LNCaP clone FGC (cell line): Measurements from ENCODE around the gene CBLIF.
"Not testable (repeated sequence)": the region's sequence is repeated elsewhere in the genome, so short reads cannot be mapped to it uniquely, and the experiment has no call there.

Source experiments
- DNase-seq: peaks from one replicate; pipeline ENCODE4 v3.0.0-alpha.2; 2011; ENCODE audit warnings: low read depth
- H3K4me3 ChIP-seq: 2 replicates; pipeline ENCODE4 v1.5.1; 2011; ENCODE audit warnings: mild to moderate bottlenecking, low read depth, low read length, control low read depth
- CTCF ChIP-seq: IDR thresholded peaks from 2 replicates; pipeline ENCODE4 v1.5.1; 2012; ENCODE audit warnings: mild to moderate bottlenecking; ENCODE audit not compliant: control insufficient read depth, insufficient read depth; ENCODE audit errors: extremely low read depth

Gene CBLIF

GRCh38 chr11:59785818-59786217, 59.5 kb downstream of the CBLIF start:
- no peak for TF ChIP-seq CTCF
- no peak for DNase-seq
- H3K4me3 ChIP-seq, result no peak overlapping the region

- not testable (repeated sequence) for DNase-seq, H3K4me3 ChIP-seq
Measured at GRCh38 chr11:59784441-59784840, 60.9 kb downstream of the CBLIF start.

GRCh38 chr11:59783632-59784090, 61.6 kb downstream of the CBLIF start:
- H3K4me3 ChIP-seq, result no peak overlapping the region
- no peak for DNase-seq
- no peak for TF ChIP-seq CTCF

GRCh38 chr11:59782080-59782479, 63.2 kb downstream of the CBLIF start:
- H3K4me3 ChIP-seq, result no peak overlapping the region
- no peak for TF ChIP-seq CTCF
- DNase-seq, result no peak

- DNase-seq, result no peak
- H3K4me3 ChIP-seq, result no peak overlapping the region
- no peak for TF ChIP-seq CTCF
Measured at GRCh38 chr11:59779487-59779886, 65.8 kb downstream of the CBLIF start.
